Measurements from ENCODE around the gene ANXA2.

The ANXA2 gene

DNA sequence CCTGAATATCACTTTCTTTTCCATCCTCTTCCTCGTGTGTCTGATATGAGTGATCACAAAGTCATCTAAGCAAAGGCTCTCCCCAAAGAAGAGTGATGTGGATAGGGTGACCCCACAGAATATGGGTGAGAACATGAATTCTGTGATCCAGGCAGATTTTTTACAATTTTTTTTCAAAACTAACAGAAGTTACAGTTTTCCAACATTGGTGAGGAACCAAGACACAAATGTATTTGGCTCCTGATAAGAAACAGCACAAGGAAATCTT, 27.0 kb downstream of the ANXA2 start:
- no peaks in the 10 kb centered on the region for H3K4me1 ChIP-seq (ENCODE audit: insufficient read depth, low read length, poor library complexity, severe bottlenecking)
- H3K27me3 ChIP-seq (ENCODE audit: insufficient read depth, low read length, poor library complexity, severe bottlenecking): no peaks in the 10 kb centered on the region
- no peaks in the 10 kb centered on the region for H3K9me3 ChIP-seq (ENCODE audit: insufficient read depth, low read depth, low read length)
- no peaks in the 10 kb centered on the region for H3K9me2 ChIP-seq (replicated peaks; ENCODE audit: low read depth, low read length)
- no peak overlapping the region for H2AFZ ChIP-seq (ENCODE audit: low read length)
- no peaks in the 10 kb centered on the region for H3K79me2 ChIP-seq (ENCODE audit: insufficient read depth, low read length)
- H4K20me1 ChIP-seq (ENCODE audit: insufficient read depth, low read length, poor library complexity, severe bottlenecking): no peaks in the 10 kb centered on the region
- no peak overlapping the region for H3K9ac ChIP-seq (ENCODE audit: low read depth, low read length, poor library complexity, severe bottlenecking)
- H3F3A ChIP-seq (ENCODE audit: low read depth): no peaks in the 10 kb centered on the region
- H3K36me3 ChIP-seq (ENCODE audit: insufficient read depth, low read length): peaks cover 2% of the 10 kb centered on the region; the same call in 1 of the 2 replicates
- H3K4me2 ChIP-seq (ENCODE audit: low read depth, low read length, poor library complexity, severe bottlenecking): no peak overlapping the region
- TF ChIP-seq, protein P1, sequence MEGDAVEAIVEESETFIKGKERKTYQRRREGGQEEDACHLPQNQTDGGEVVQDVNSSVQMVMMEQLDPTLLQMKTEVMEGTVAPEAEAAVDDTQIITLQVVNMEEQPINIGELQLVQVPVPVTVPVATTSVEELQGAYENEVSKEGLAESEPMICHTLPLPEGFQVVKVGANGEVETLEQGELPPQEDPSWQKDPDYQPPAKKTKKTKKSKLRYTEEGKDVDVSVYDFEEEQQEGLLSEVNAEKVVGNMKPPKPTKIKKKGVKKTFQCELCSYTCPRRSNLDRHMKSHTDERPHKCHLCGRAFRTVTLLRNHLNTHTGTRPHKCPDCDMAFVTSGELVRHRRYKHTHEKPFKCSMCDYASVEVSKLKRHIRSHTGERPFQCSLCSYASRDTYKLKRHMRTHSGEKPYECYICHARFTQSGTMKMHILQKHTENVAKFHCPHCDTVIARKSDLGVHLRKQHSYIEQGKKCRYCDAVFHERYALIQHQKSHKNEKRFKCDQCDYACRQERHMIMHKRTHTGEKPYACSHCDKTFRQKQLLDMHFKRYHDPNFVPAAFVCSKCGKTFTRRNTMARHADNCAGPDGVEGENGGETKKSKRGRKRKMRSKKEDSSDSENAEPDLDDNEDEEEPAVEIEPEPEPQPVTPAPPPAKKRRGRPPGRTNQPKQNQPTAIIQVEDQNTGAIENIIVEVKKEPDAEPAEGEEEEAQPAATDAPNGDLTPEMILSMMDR (conservative IDR thresholded peaks at IDR 0.05; ENCODE audit: low read length): no peak
- TF ChIP-seq EZH2phosphoT487 (IDR thresholded peaks at IDR 0.05; ENCODE audit: borderline replicate concordance): no peak
- H3K4me3 ChIP-seq (ENCODE audit: low read length, poor library complexity, severe bottlenecking): no peak overlapping the region

DNA sequence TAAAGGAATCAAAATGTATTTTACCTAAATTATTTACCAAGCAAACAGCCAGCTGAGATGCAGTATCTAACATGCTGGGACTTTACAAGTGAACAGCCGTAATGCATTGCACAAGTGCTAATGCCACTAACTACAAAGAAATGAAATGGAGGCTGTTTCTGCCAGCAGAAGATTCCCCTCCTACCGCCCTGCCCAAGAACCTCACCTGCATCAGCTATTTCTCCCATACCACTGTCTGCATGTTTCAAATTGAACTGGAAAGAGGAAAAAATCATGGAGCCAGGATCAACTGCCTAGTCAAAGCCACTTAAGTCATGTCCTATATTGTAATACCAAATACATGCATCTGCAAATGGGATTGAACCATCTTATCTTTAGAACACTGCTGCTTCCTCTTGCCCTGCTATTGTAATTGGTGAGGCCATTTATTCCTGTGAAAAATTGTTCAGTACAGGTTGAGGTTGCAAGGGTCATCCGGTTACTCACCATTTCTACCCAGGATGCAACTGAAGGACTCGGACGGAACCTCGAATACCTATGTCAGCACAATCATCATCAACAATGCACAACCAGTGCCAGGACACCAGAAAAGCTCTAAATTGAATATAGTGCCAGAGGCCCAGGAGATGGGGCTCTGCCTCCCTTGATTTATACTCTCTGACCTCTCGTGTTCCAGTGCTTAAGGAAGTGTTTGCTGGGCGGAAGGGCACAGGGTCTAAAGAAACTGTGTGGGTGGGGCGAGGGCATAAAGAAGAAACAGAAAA, 27.5 kb downstream of the ANXA2 start:
- no peaks in the 10 kb centered on the region for H4K20me1 ChIP-seq (ENCODE audit: insufficient read depth, low read length, poor library complexity, severe bottlenecking)
- no peak overlapping the region for H3K4me2 ChIP-seq (ENCODE audit: low read depth, low read length, poor library complexity, severe bottlenecking)
- no peaks in the 10 kb centered on the region for H3K79me2 ChIP-seq (ENCODE audit: insufficient read depth, low read length)

DNA sequence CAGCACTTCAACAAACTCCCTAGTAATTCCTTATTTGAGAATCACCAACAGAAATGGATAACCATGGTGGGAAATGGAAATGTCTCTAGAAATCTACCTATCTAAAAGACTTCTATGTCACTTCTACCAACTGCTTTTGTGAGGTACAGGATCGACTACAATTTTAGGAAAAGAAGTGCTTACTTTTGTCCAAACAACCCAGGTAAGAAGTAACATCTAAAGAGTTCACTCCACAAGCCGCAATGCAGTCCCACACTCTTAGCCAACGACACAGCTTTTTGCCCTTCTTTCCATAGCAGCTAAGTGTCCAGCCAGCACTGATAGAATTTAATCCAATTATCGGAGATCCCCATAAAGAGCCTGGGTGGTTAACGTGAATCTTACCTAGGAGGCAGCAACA, 28.1 kb downstream of the ANXA2 start:
- no peaks in the 10 kb centered on the region for H3F3A ChIP-seq (ENCODE audit: low read depth)
- H3K79me2 ChIP-seq (ENCODE audit: insufficient read depth, low read length): no peaks in the 10 kb centered on the region
- peaks cover 2% of the 10 kb centered on the region; the same call in 1 of the 2 replicates for H3K36me3 ChIP-seq (ENCODE audit: insufficient read depth, low read length)
- H3K4me1 ChIP-seq (ENCODE audit: insufficient read depth, low read length, poor library complexity, severe bottlenecking): no peaks in the 10 kb centered on the region
- no peak overlapping the region for H3K4me3 ChIP-seq (ENCODE audit: low read length, poor library complexity, severe bottlenecking)
- H3K9ac ChIP-seq (ENCODE audit: low read depth, low read length, poor library complexity, severe bottlenecking): no peak overlapping the region
- H3K9me2 ChIP-seq (replicated peaks; ENCODE audit: low read depth, low read length): no peaks in the 10 kb centered on the region
- no peaks in the 10 kb centered on the region for H3K27me3 ChIP-seq (ENCODE audit: insufficient read depth, low read length, poor library complexity, severe bottlenecking)
- no peak overlapping the region for H2AFZ ChIP-seq (ENCODE audit: low read length)
- no peak overlapping the region for H3K4me2 ChIP-seq (ENCODE audit: low read depth, low read length, poor library complexity, severe bottlenecking)
- TF ChIP-seq EZH2phosphoT487 (IDR thresholded peaks at IDR 0.05; ENCODE audit: borderline replicate concordance): no peak
- TF ChIP-seq, protein P1 (conservative IDR thresholded peaks at IDR 0.05; ENCODE audit: low read length): no peak
- no peaks in the 10 kb centered on the region for H3K9me3 ChIP-seq (ENCODE audit: insufficient read depth, low read depth, low read length)
- H4K20me1 ChIP-seq (ENCODE audit: insufficient read depth, low read length, poor library complexity, severe bottlenecking): no peaks in the 10 kb centered on the region

More for the DNA sequence above, 27.5 kb downstream of the ANXA2 start:
- H3K4me1 ChIP-seq (ENCODE audit: insufficient read depth, low read length, poor library complexity, severe bottlenecking): no peaks in the 10 kb centered on the region
- no peak overlapping the region for H3K9ac ChIP-seq (ENCODE audit: low read depth, low read length, poor library complexity, severe bottlenecking)
- no peak overlapping the region for H3K4me3 ChIP-seq (ENCODE audit: low read length, poor library complexity, severe bottlenecking)
- TF ChIP-seq, protein P1 (conservative IDR thresholded peaks at IDR 0.05; ENCODE audit: low read length): no peak
- TF ChIP-seq EZH2phosphoT487 (IDR thresholded peaks at IDR 0.05; ENCODE audit: borderline replicate concordance): no peak
- no peaks in the 10 kb centered on the region for H3F3A ChIP-seq (ENCODE audit: low read depth)
- H3K9me2 ChIP-seq (replicated peaks; ENCODE audit: low read depth, low read length): no peaks in the 10 kb centered on the region
- no peaks in the 10 kb centered on the region for H3K9me3 ChIP-seq (ENCODE audit: insufficient read depth, low read depth, low read length)
- H3K36me3 ChIP-seq (ENCODE audit: insufficient read depth, low read length): peaks cover 2% of the 10 kb centered on the region; the same call in 1 of the 2 replicates
- no peak overlapping the region for H2AFZ ChIP-seq (ENCODE audit: low read length)
- H3K27me3 ChIP-seq (ENCODE audit: insufficient read depth, low read length, poor library complexity, severe bottlenecking): no peaks in the 10 kb centered on the region

Measured in Loucy (cell line).